Activated CD8-positive, alpha-beta memory T cell treated with anti-CD3 and anti-CD28 coated beads, Interleukin-2, amount 50 U/mL, for 1 hour (primary cell): ENCODE measurements around the gene TMEM81.

Source experiments
- DNase-seq: peaks from one replicate; pipeline ENCODE4 v3.0.0-alpha.2; 2020; ENCODE audit errors: extremely low read depth

The TMEM81 gene

GRCh38 chr1:205084360-205084759 is at the start of gene TMEM81:
TSS of gene TMEM81 (minus strand) at chr1:205084460. CDS start at chr1:205084320, 140 bp downstream.
- DNase-seq: no peak

- DNase-seq: no peak
Observed at GRCh38 chr1:205133287-205133686, 49.0 kb upstream of the TMEM81 start.

GRCh38 chr1:205129447-205130029 is 45.3 kb upstream of the TMEM81 start:
- DNase-seq: no peak

GRCh38 chr1:205128050-205128449 is 43.8 kb upstream of the TMEM81 start:
- DNase-seq: no peak

GRCh38 chr1:205127646-205128045 is 43.4 kb upstream of the TMEM81 start:
- DNase-seq: no peak

GRCh38 chr1:205124726-205125125 is 40.5 kb upstream of the TMEM81 start:
- DNase-seq: no peak

GRCh38 chr1:205122489-205122882 is 38.2 kb upstream of the TMEM81 start:
- DNase-seq: no peak

GRCh38 chr1:205121660-205122488 is 37.6 kb upstream of the TMEM81 start, which contains the start of gene RBBP5:
TSS of gene RBBP5 (minus strand) at chr1:205121978. CDS start at chr1:205121873, 105 bp downstream.
- DNase-seq: peak; percentile 91

- no peak for DNase-seq
Observed at GRCh38 chr1:205118752-205119151, 34.5 kb upstream of the TMEM81 start.

- no peak for DNase-seq
Observed at GRCh38 chr1:205111354-205111753, 27.1 kb upstream of the TMEM81 start.

- no peak for DNase-seq
Observed at GRCh38 chr1:205109711-205110110, 25.5 kb upstream of the TMEM81 start.

GRCh38 chr1:205109269-205109668 is 25.0 kb upstream of the TMEM81 start:
- no peak for DNase-seq

- DNase-seq: no peak
Observed at GRCh38 chr1:205108464-205108863, 24.2 kb upstream of the TMEM81 start.

GRCh38 chr1:205107327-205107726 is 23.1 kb upstream of the TMEM81 start:
- no peak for DNase-seq

GRCh38 chr1:205102404-205102803 is 18.1 kb upstream of the TMEM81 start:
- DNase-seq: no peak

GRCh38 chr1:205098242-205098641 is 14.0 kb upstream of the TMEM81 start:
- DNase-seq: no peak

- no peak for DNase-seq
Observed at GRCh38 chr1:205095422-205095821, 11.2 kb upstream of the TMEM81 start.

- DNase-seq: no peak
Observed at GRCh38 chr1:205091043-205091740, 6.9 kb upstream of the TMEM81 start.

GRCh38 chr1:205088341-205088740 is 4.1 kb upstream of the TMEM81 start:
- no peak for DNase-seq

- no peak for DNase-seq
Observed at GRCh38 chr1:205082431-205082830, 1.8 kb downstream of the TMEM81 start.

GRCh38 chr1:205077934-205078311 is 6.3 kb downstream of the TMEM81 start:
- DNase-seq: no peak

GRCh38 chr1:205077158-205077933 is 6.9 kb downstream of the TMEM81 start:
- no peak for DNase-seq
